ENCODE results near the gene BTNL9. TPM values are rescaled to one million over a fixed set of nuclear protein-coding genes. Genes with fewer than 3 reads are reported as not detected.

Gene BTNL9
- total and polyA plus RNA-seq, 3 donors from 2014 or later, result 8.9 to 28.4 (median 19.0) TPM

DNA sequence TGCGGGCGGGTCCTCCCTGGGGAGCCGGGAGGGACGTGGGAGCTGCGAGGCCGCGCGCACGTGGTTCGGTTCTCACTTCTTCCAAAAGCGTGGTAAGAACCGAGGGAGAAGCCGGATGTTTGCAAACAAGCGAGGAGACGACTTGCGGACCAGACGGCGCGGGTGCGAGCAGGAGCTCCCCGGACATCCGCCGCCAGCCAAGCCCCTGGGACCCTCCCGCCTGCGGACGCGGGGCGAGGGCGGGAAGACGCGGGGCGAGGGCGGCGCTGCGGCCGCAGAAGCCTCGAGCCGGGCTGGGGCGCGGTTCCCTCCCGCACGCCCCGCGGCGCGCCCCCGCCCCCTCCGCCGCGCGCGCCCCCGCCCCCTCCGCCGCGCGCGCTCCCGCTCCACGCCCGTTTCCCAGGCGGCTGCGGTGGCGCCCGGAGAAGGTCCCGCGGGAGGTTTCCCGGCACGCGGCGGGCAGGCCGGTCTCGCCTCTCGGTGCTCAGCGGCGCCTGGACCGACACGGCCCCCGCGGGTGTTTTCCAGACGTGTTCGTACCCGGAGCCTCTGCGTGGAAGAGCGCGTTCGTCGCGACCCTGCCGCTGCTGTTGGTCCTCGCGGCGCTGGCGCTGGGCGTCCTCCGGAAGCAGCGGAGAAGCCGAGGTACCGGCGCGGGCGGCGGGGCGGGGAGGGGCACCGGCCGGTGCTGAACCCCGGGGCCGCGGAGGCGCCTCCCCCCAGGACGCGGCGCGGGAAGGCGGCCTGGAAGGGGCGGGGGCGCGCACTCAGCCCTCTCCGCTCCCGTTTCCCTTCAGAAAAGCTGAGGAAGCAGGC is 12.8 kb downstream of the BTNL9 start:
- H3K27me3 ChIP-seq, result no peaks in the 10 kb centered on the region
- peak overlapping the region; percentile 63 to 69 for H3K27ac ChIP-seq
- WGBS, 2 donors, result 0 to 2% methylated on average over 18 to 100 of the region's 120 CpGs

DNA sequence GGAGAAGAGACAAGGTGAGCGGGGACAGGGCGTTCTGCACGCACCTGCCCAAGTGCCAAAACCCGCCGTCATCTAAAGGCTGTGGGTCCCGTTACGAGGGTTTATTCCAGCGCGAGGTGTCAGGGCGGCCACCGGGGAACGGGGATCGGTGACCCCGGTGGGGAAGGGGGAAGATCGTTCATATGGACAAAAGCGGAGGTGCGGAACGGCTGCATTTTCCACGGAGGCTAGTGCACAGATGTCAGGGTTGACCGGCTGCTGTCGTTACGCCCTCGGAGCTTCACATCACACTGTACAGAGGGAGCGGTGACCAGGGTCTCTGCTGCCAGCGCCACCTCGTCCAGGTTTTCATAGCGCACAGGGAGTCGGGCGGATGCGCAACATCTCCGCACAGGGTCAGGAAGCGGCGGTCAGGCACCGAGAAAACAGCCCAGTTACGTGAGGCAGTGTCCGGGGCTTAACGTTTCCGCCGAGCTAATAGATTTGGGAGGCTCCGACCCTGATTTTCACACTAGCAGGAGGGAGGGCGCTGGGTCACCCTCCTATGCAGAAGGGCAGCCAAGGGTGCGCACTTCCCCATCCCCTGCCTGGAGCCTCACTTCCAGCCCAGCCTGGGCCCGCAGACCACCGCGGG is 13.5 kb downstream of the BTNL9 start:
- WGBS, 2 donors, result 1 to 2% methylated on average over 39 to 45 of the region's 45 CpGs
- Histone ChIP-seq H3K36me3 (ENCODE audit: low read depth, missing control alignments) (no peaks in the 10 kb centered on the region), H3K4me1 (no peaks in the 10 kb centered on the region), H3K27me3 (no peaks in the 10 kb centered on the region), H3K27ac (peak overlapping the region in 1 of 2 donors; percentile 69), H3K4me3 (peak overlapping the region; percentile 38 to 55), H3K9me3 (no peaks in the 10 kb centered on the region)
- intact Hi-C loops (cut with DNase I; ENCODE audit: low total_unique reads), result no loop called here
- no peak for TF ChIP-seq POLR2A (IDR thresholded peaks at IDR 0.05)
- TF ChIP-seq, protein P1, sequence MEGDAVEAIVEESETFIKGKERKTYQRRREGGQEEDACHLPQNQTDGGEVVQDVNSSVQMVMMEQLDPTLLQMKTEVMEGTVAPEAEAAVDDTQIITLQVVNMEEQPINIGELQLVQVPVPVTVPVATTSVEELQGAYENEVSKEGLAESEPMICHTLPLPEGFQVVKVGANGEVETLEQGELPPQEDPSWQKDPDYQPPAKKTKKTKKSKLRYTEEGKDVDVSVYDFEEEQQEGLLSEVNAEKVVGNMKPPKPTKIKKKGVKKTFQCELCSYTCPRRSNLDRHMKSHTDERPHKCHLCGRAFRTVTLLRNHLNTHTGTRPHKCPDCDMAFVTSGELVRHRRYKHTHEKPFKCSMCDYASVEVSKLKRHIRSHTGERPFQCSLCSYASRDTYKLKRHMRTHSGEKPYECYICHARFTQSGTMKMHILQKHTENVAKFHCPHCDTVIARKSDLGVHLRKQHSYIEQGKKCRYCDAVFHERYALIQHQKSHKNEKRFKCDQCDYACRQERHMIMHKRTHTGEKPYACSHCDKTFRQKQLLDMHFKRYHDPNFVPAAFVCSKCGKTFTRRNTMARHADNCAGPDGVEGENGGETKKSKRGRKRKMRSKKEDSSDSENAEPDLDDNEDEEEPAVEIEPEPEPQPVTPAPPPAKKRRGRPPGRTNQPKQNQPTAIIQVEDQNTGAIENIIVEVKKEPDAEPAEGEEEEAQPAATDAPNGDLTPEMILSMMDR (IDR thresholded peaks at IDR 0.05), result no peak
- DNase-seq, result no peak

More for the DNA sequence above, 12.8 kb downstream of the BTNL9 start:
- Histone ChIP-seq H3K4me3 (peak overlapping the region; percentile 38 to 55), H3K4me1 (no peaks in the 10 kb centered on the region), H3K36me3 (ENCODE audit: low read depth, missing control alignments) (no peaks in the 10 kb centered on the region), H3K9me3 (no peaks in the 10 kb centered on the region)
- DNase-seq, result no peak
- TF ChIP-seq, protein P1 (IDR thresholded peaks at IDR 0.05), result no peak
- TF ChIP-seq POLR2A (IDR thresholded peaks at IDR 0.05), result no peak
- intact Hi-C loops (cut with DNase I; ENCODE audit: low total_unique reads), result no loop called here

DNA sequence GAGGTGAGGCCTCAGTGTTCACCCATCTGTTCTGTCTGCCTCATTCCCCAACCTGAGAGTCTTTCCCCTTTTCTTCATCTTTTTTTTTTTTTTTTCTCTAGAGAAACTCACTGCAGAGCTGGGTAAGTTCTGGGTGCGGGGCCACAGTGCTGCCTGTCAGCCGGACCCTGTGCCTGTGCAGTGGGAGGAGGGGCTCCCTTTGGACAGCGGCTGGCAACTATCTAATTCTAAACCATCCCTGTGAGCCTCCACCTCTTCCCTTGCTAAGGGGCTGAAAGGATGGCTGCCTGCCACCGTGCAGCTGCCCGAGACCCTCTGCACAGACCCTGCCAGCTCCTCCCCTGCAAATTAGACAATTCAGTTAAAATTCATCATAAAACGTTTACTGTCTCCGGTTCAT is 14.1 kb downstream of the BTNL9 start:
- Histone ChIP-seq H3K36me3 (ENCODE audit: low read depth, missing control alignments) (no peaks in the 10 kb centered on the region), H3K27ac (no peak overlapping the region), H3K4me1 (no peaks in the 10 kb centered on the region), H3K27me3 (no peaks in the 10 kb centered on the region), H3K4me3 (peak overlapping the region in 1 of 2 donors; percentile 38), H3K9me3 (no peaks in the 10 kb centered on the region)
- 21 to 24% methylated on average over 7 of the region's 7 CpGs for WGBS, 2 donors
- DNase-seq, result no peak
- no peak for TF ChIP-seq POLR2A (IDR thresholded peaks at IDR 0.05)
- TF ChIP-seq, protein P1 (IDR thresholded peaks at IDR 0.05), result no peak
- intact Hi-C loops (cut with DNase I; ENCODE audit: low total_unique reads), result no loop called here

DNA sequence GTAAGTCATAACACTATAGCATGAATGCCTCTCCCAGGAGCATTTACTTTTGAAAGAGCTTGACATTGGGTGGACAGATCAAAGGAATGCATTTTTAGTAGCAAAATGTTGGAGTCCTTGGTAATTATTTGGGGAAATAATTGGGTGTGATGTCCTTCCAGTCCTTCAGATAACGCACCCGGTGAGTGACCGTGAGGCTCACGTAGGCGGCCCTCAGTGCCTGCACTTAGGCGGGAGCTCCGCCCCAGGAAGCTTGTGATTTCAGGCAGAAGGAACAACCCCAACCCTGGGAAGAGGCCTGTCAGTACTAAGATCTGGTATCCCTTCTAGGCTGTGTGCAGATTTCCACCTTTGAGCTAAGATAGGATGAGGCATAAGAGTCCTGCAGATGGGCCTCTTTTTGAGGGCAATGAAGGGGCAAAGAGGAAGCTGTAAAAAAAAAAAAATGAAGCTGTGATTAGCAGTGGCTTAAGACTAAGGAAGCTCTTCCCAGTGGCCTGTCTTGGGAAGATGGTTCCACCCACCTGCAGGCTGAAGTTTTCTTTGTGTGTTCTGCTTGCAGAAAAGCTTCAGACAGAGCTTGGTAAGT is 14.9 kb downstream of the BTNL9 start:
- intact Hi-C loops (cut with DNase I; ENCODE audit: low total_unique reads), result no loop called here
- WGBS, 2 donors, result 49 to 62% methylated on average over 7 of the region's 7 CpGs
- no peaks in the 10 kb centered on the region for H3K9me3 ChIP-seq

More for the DNA sequence above, 14.9 kb downstream of the BTNL9 start:
- Histone ChIP-seq H3K36me3 (ENCODE audit: low read depth, missing control alignments) (no peaks in the 10 kb centered on the region), H3K4me1 (no peaks in the 10 kb centered on the region), H3K27me3 (no peaks in the 10 kb centered on the region), H3K27ac (no peak overlapping the region), H3K4me3 (no peak overlapping the region)
- no peak for DNase-seq
- no peak for TF ChIP-seq POLR2A (IDR thresholded peaks at IDR 0.05)
- TF ChIP-seq, protein P1 (IDR thresholded peaks at IDR 0.05), result no peak
